ENCODE results near the gene ZNF771. TPM values are rescaled to one million over a fixed set of nuclear protein-coding genes. Genes with fewer than 3 reads are reported as not detected.

Gene ZNF771
- polyA plus RNA-seq, 1 of the 3 experiments (the other 2 are of a cell fraction), result 20.4 TPM

- TF ChIP-seq RFX5 (IDR thresholded peaks at IDR 0.05; ENCODE audit: low read length), result peak; percentile 80
- peak; percentile 64 for TF ChIP-seq NRF1 (IDR thresholded peaks at IDR 0.05; ENCODE audit: low read depth, low read length)
- TF ChIP-seq MAX (IDR thresholded peaks at IDR 0.05; ENCODE audit: low read depth), result peak; percentile 92
- TF ChIP-seq EZH2phosphoT487 (IDR thresholded peaks at IDR 0.05; ENCODE audit: borderline replicate concordance, low read depth), result no peak
- TF ChIP-seq TAF1 (IDR thresholded peaks at IDR 0.05; ENCODE audit: borderline replicate concordance, low read depth, low read length), result peak; percentile 68
- peak; percentile 72 for TF ChIP-seq ELF1 (IDR thresholded peaks at IDR 0.05)
- TF ChIP-seq USF1 (IDR thresholded peaks at IDR 0.05; ENCODE audit: borderline replicate concordance, low read depth), result 0 out of 2 replicates have a peak, but pooled peaks have one; percentile 20
- TF ChIP-seq CHD2 (IDR thresholded peaks at IDR 0.05; ENCODE audit: low read length, partially characterized antibody), result no peak
- peak; percentile 74 for TF ChIP-seq RAD21 (IDR thresholded peaks at IDR 0.05; ENCODE audit: low read length)
- TF ChIP-seq RXRA (IDR thresholded peaks at IDR 0.05; ENCODE audit: borderline replicate concordance, low read depth), result no peak
- TF ChIP-seq FOXJ3 (CRISPR knock-in tag; IDR thresholded peaks at IDR 0.05), result no peak
Measured at GRCh38 chr16:30429678-30430427, 22.4 kb downstream of the ZNF771 start, which contains the start of gene DCTPP1 (continued).

GRCh38 chr16:30430428-30430970 lies 23.1 kb downstream of the ZNF771 start:
- Histone ChIP-seq H3K9me3 (no peaks in the 10 kb centered on the region), H3K9me2 (no peaks in the 10 kb centered on the region), H3K4me3 (ENCODE audit: low read depth in 2 of 2, low read length in 1 of 2) (peak overlapping the region; percentile 1 to 82), H3F3A (replicated peaks; ENCODE audit: insufficient read depth) (no peaks in the 10 kb centered on the region), H4K20me1 (ENCODE audit: insufficient read depth) (no peaks in the 10 kb centered on the region), H3K79me2 (ENCODE audit: insufficient read depth) (peaks cover 39% of the 10 kb centered on the region), H3K9ac (no peak overlapping the region), H3K4me1 (ENCODE audit: control insufficient read depth in 1 of 2, insufficient read depth in 2 of 2, low read depth in 1 of 2, low read length in 1 of 2) (peaks cover 6 to 10% of the 10 kb centered on the region in 2 experiments; a peak in 1 of 4 replicates), H2AFZ (ENCODE audit: low read depth) (peak overlapping the region; percentile 89; the same call in 1 of the 2 replicates), H3K36me3 (replicated peaks in 1 of 2; ENCODE audit: control insufficient read depth in 1 of 2, insufficient read depth in 2 of 2, low read length in 1 of 2) (peaks cover 0 to 15% of the 10 kb centered on the region in 2 experiments), H3K27me3 (ENCODE audit: insufficient read depth) (no peaks in the 10 kb centered on the region), H3K4me2 (peak overlapping the region; percentile 57; the same call in 1 of the 2 replicates), H3K27ac (ENCODE audit: low read depth in 2 of 2, low read length in 1 of 2) (peak overlapping the region; percentile 41 to 56; a peak in 3 of 4 replicates)
- ChIA-PET CTCF (interaction anchor here (0.8 to 2.8 kb wide), 28 partner anchors 11 to 266 kb away, joined by 3 to 27 read pairs (median 5); partner anchors contain the start of genes FBRS, SEPHS2, ZNF747 and ZNF768), POLR2A (interaction anchor here (0.6 to 1.7 kb wide), 14 partner anchors 10 to 207 kb away, joined by 3 to 15 read pairs (median 4); partner anchors contain the start of genes ZNF688, ZNF689, ZNF768 and ZNF785)
- WGBS (ENCODE audit: low lambda C conversion rate), result 66% methylated on average over 15 of the region's 19 CpGs
- DNase-seq, result peak; percentile 66
- TF ChIP-seq POLR2AphosphoS5 (IDR thresholded peaks at IDR 0.05; ENCODE audit: low read depth, low read length), result no peak
- TF ChIP-seq TEAD4 (IDR thresholded peaks at IDR 0.05; ENCODE audit: borderline replicate concordance, insufficient read depth), result no peak
- TF ChIP-seq RAD21 (IDR thresholded peaks at IDR 0.05; ENCODE audit: low read length), result no peak
- no peak for TF ChIP-seq SMC3 (IDR thresholded peaks at IDR 0.05; ENCODE audit: low read depth, low read length)
- no peak for TF ChIP-seq TCF12 (IDR thresholded peaks at IDR 0.05)
- TF ChIP-seq YY1 (IDR thresholded peaks at IDR 0.05; ENCODE audit: low read depth), result no peak
- no peak for TF ChIP-seq PBX3 (IDR thresholded peaks at IDR 0.05)
- TF ChIP-seq NFIC (IDR thresholded peaks at IDR 0.05; ENCODE audit: borderline replicate concordance), result no peak
- no peak for TF ChIP-seq MAX (IDR thresholded peaks at IDR 0.05; ENCODE audit: low read depth)
- TF ChIP-seq NRF1 (IDR thresholded peaks at IDR 0.05; ENCODE audit: low read depth, low read length), result no peak
- no peak for TF ChIP-seq IRF3 (IDR thresholded peaks at IDR 0.05; ENCODE audit: low read depth, low read length)
- TF ChIP-seq CHD2 (IDR thresholded peaks at IDR 0.05; ENCODE audit: low read length, partially characterized antibody), result no peak
- TF ChIP-seq GATA2 (CRISPR knock-in tag; IDR thresholded peaks at IDR 0.05), result no peak
- no peak for TF ChIP-seq ELF1 (IDR thresholded peaks at IDR 0.05)
